ENCODE results near the gene U2AF2. TPM values are rescaled to one million over a fixed set of nuclear protein-coding genes. Genes with fewer than 3 reads are reported as not detected.

The U2AF2 gene
- total RNA-seq, 1 donor from 2014 or later = 275 TPM

DNA sequence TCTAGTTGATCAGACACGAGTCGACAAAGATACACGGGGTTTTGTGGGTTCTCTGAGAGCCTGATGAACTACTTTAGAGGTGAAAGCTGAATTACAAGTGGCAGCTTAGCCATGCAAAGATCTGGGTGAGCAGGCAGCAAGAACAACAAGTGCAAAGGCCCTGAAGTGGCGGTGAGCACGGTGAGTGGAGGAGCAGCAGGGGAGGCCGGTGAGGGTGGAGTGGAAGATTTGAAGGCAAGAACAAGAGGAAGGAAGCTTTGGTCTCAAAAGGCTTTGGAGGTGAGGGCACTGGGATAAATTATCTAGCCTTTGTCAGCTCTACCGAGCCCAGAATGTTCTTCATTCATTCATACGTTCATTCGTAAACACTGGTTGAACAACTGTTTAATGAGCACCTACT, 48.0 kb upstream of the U2AF2 start:
- no peak for DNase-seq (ENCODE audit: low spot score, unreplicated experiment)
- peak overlapping the region; percentile 97 for H3K4me3 Mint-ChIP-seq (ENCODE audit: low read depth)
- no peaks in the 10 kb centered on the region for H3K27me3 Mint-ChIP-seq
- H3K4me1 Mint-ChIP-seq (ENCODE audit: low read depth) = peaks cover 18% of the 10 kb centered on the region
- H3K27ac Mint-ChIP-seq = peak overlapping the region; percentile 18
- H3K9me3 Mint-ChIP-seq (ENCODE audit: low read depth) = no peaks in the 10 kb centered on the region
- TF ChIP-seq, protein P1, sequence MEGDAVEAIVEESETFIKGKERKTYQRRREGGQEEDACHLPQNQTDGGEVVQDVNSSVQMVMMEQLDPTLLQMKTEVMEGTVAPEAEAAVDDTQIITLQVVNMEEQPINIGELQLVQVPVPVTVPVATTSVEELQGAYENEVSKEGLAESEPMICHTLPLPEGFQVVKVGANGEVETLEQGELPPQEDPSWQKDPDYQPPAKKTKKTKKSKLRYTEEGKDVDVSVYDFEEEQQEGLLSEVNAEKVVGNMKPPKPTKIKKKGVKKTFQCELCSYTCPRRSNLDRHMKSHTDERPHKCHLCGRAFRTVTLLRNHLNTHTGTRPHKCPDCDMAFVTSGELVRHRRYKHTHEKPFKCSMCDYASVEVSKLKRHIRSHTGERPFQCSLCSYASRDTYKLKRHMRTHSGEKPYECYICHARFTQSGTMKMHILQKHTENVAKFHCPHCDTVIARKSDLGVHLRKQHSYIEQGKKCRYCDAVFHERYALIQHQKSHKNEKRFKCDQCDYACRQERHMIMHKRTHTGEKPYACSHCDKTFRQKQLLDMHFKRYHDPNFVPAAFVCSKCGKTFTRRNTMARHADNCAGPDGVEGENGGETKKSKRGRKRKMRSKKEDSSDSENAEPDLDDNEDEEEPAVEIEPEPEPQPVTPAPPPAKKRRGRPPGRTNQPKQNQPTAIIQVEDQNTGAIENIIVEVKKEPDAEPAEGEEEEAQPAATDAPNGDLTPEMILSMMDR (IDR thresholded peaks at IDR 0.05; ENCODE audit: unreplicated experiment) = no peak
- H3K36me3 Mint-ChIP-seq (ENCODE audit: insufficient read depth) = peaks cover 10% of the 10 kb centered on the region

DNA sequence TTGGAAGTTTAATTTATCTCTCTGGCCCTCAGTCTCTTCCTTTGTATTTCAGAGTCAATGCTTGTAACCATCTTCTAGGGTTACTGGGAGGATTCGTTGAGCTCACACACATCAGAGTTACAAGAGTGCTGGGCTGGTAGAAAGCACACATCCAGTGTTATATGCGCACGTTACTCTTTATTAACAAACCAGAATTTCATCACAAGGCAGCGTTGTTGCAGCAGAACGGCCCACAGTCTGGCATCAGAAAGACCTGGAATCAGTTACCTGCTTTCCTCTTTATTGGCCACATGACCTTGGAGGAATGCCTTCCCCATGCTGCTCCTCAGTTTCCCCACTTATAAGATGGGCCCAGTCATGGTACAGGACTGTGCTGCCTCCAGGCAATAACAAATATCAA, 45.5 kb upstream of the U2AF2 start:
- Mint-ChIP-seq H3K27me3 (no peaks in the 10 kb centered on the region), H3K4me1 (ENCODE audit: low read depth) (peaks cover 18% of the 10 kb centered on the region), H3K36me3 (ENCODE audit: insufficient read depth) (peaks cover 15% of the 10 kb centered on the region), H3K9me3 (ENCODE audit: low read depth) (no peaks in the 10 kb centered on the region), H3K27ac (peak overlapping the region; percentile 56), H3K4me3 (ENCODE audit: low read depth) (no peak overlapping the region)
- TF ChIP-seq, protein P1 (IDR thresholded peaks at IDR 0.05; ENCODE audit: unreplicated experiment) = no peak
- DNase-seq (ENCODE audit: low spot score, unreplicated experiment) = no peak

DNA sequence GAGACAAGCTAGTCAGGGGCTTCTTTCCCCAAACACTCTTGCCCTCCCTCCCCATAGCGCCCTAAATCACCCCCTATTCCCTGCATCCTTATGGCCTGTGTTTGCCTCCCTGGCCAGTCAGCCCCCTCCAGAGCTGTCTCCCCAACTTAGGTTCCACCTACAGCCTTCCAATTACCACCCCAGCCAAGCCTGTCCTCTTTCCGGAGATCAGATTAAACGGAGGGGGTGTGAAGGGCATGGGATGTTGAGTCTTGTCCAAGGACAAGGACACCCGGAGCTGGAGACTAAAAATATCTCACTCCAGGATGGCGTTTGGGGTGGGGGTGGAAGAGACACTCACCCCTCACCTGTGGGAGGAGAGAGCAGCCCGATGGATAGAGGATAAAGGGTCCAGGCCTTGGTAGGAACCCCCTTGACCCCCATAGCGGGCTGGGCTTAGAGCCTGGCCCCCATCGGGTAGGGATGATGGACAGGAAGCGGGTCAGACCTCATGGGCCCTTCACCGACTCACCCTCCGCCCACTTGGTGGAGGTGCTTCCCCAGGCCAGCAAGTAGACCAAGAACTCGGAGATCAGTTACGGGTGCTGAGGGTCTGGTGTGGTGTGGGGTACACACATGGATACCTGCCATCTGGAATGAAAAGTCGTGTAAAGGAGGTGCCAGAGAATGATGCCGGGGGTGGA, 43.4 kb upstream of the U2AF2 start:
- Mint-ChIP-seq H3K9me3 (ENCODE audit: low read depth) (no peaks in the 10 kb centered on the region), H3K27ac (no peak overlapping the region), H3K4me1 (ENCODE audit: low read depth) (peaks cover 8% of the 10 kb centered on the region), H3K4me3 (ENCODE audit: low read depth) (no peak overlapping the region), H3K27me3 (no peaks in the 10 kb centered on the region), H3K36me3 (ENCODE audit: insufficient read depth) (peaks cover 16% of the 10 kb centered on the region)
- TF ChIP-seq, protein P1 (IDR thresholded peaks at IDR 0.05; ENCODE audit: unreplicated experiment) = no peak
- no peak for DNase-seq (ENCODE audit: low spot score, unreplicated experiment)

DNA sequence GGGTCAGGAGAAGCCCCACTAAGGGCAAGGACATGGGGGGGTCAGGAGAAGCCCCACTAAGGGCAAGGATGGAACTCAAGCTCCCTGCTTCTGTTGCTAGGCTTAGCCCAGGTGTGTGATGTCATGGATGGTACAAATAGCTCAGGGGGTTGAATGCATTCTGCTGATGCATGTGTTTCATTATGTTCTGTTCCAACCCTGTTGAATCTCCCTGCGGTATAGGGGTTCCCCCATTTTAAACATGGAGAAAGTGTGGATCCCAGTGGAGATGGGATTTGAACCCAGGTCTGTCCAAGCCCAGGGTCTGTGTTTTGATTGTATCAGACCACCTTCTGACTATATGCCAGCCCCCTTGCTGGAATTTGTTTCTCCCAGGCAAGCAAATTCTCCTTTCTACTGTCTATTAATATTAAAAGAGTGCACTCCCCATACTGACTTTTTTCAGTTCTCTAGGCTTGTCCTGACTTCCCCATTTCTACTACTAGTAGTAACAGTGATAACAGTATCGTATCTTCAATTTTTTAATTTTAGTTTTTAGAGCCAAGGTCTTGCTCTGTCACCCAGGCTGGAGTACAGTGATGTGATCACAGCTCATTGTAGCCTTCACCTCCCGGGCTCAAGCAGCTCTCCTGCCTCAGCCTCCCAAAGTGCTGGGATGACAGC, 42.7 kb upstream of the U2AF2 start:
- no peaks in the 10 kb centered on the region for H3K9me3 Mint-ChIP-seq (ENCODE audit: low read depth)
- TF ChIP-seq, protein P1 (IDR thresholded peaks at IDR 0.05; ENCODE audit: unreplicated experiment) = no peak
- H3K27ac Mint-ChIP-seq = peak overlapping the region; percentile 45
- no peak overlapping the region for H3K4me3 Mint-ChIP-seq (ENCODE audit: low read depth)
- no peak for DNase-seq (ENCODE audit: low spot score, unreplicated experiment)
- peaks cover 3% of the 10 kb centered on the region for H3K4me1 Mint-ChIP-seq (ENCODE audit: low read depth)
- peaks cover 18% of the 10 kb centered on the region for H3K36me3 Mint-ChIP-seq (ENCODE audit: insufficient read depth)
- no peaks in the 10 kb centered on the region for H3K27me3 Mint-ChIP-seq

DNA sequence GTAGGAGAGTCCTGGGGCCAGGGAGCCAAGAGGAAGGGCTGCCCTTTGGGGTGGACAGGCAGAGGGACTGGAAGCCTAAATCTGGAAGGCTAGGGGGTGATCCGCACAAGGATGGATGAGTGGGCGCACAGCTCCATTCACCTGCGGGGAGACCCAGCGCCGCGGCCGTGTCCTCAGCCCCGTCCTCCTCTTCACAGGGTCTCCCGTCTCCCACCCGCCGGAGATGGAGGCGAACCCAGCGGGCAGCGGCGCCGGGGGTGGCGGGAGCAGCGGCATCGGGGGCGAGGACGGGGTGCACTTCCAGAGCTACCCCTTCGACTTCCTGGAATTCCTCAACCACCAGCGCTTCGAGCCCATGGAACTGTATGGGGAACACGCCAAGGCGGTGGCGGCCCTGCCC, 41.4 kb upstream of the U2AF2 start:
- TF ChIP-seq, protein P1 (IDR thresholded peaks at IDR 0.05; ENCODE audit: unreplicated experiment) = no peak
- Mint-ChIP-seq H3K27ac (no peak overlapping the region), H3K27me3 (no peaks in the 10 kb centered on the region), H3K9me3 (ENCODE audit: low read depth) (no peaks in the 10 kb centered on the region), H3K4me3 (ENCODE audit: low read depth) (no peak overlapping the region), H3K4me1 (ENCODE audit: low read depth) (no peaks in the 10 kb centered on the region), H3K36me3 (ENCODE audit: insufficient read depth) (peaks cover 20% of the 10 kb centered on the region)
- no peak for DNase-seq (ENCODE audit: low spot score, unreplicated experiment)

Data from progenitor cell of endocrine pancreas (in vitro differentiated cells).